GM23338 (cell line): ENCODE measurements around the gene KCTD2. TPM values are rescaled to one million over a fixed set of nuclear protein-coding genes. Genes with fewer than 3 reads are reported as not detected.

Experiments used
- ATAC-seq: fragments of 200-7000 bp; cut with Tn5 transposase; 3 replicates; pipeline ENCODE4 v1.9.1; 2020
- DNase-seq: peaks from one replicate; pipeline ENCODE4 v3.0.0-alpha.2; 2015; ENCODE audit warnings: low spot score
- H2AFZ ChIP-seq: fragments of 200-600 bp; sonication (generic); 2 replicates; pipeline ENCODE4 v1.8.0; 2016; ENCODE audit warnings: antibody characterized with exemption, mild to moderate bottlenecking, moderate library complexity
- H3F3A ChIP-seq: fragments of 200-600 bp; sonication (generic); replicated peaks from 2 replicates; pipeline ENCODE4 v1.8.0; 2017; ENCODE audit warnings: antibody characterized with exemption, mixed run types, low read depth
- H3K27ac ChIP-seq: fragments of 200-600 bp; sonication (generic); 2 replicates; pipeline ENCODE4 v1.6.1; 2016; ENCODE audit warnings: low read depth
- H3K27me3 ChIP-seq: fragments of 200-600 bp; sonication (generic); 2 replicates; pipeline ENCODE4 v1.8.0; 2016; ENCODE audit warnings: mild to moderate bottlenecking, mixed run types, moderate library complexity; ENCODE audit not compliant: insufficient read depth
- H3K36me3 ChIP-seq: fragments of 200-600 bp; sonication (generic); 2 replicates; pipeline ENCODE4 v1.8.0; 2016; ENCODE audit warnings: mild to moderate bottlenecking; ENCODE audit not compliant: insufficient read depth
- H3K4me1 ChIP-seq: fragments of 200-600 bp; sonication (generic); 2 replicates; pipeline ENCODE4 v1.8.0; 2016; ENCODE audit warnings: mild to moderate bottlenecking, moderate library complexity; ENCODE audit not compliant: insufficient read depth
- H3K4me2 ChIP-seq: fragments of 200-600 bp; sonication (generic); 2 replicates; pipeline ENCODE4 v1.7.1; 2017; ENCODE audit warnings: mixed run types
- H3K4me3 ChIP-seq: fragments of 200-600 bp; sonication (generic); 2 replicates; pipeline ENCODE4 v1.6.1; 2016; ENCODE audit warnings: mixed run types
- H3K79me2 ChIP-seq: fragments of 200-600 bp; sonication (generic); replicated peaks from 2 replicates; pipeline ENCODE4 v1.8.0; 2017; ENCODE audit warnings: mild to moderate bottlenecking; ENCODE audit not compliant: insufficient read depth
- H3K9me2 ChIP-seq: fragments of 200-600 bp; sonication (generic); 2 replicates; pipeline ENCODE4 v1.8.0; 2017; ENCODE audit not compliant: insufficient read depth
- H4K20me1 ChIP-seq: fragments of 200-600 bp; sonication (generic); replicated peaks from 2 replicates; pipeline ENCODE4 v1.8.0; 2017; ENCODE audit warnings: mild to moderate bottlenecking; ENCODE audit not compliant: insufficient read depth
- H3K27ac Mint-ChIP-seq: 2 replicates; pipeline ENCODE4 v1.8.0; 2020; ENCODE audit warnings: inconsistent platforms, mild to moderate bottlenecking, moderate library complexity, mixed read lengths
- H3K27me3 Mint-ChIP-seq: 3 replicates; pipeline ENCODE4 v1.8.0; 2022; ENCODE audit warnings: low read depth, mild to moderate bottlenecking, moderate library complexity, mixed read lengths, inconsistent platforms; ENCODE audit not compliant: insufficient read depth, poor library complexity
- H3K36me3 Mint-ChIP-seq: 3 replicates; pipeline ENCODE4 v1.8.0; 2021; ENCODE audit warnings: low read depth, mild to moderate bottlenecking, inconsistent platforms, moderate library complexity, mixed read lengths
- H3K4me1 Mint-ChIP-seq: 3 replicates; pipeline ENCODE4 v1.8.0; 2020; ENCODE audit warnings: mild to moderate bottlenecking, inconsistent platforms, mixed read lengths
- H3K4me3 Mint-ChIP-seq: 3 replicates; pipeline ENCODE4 v1.8.0; 2021; ENCODE audit warnings: moderate library complexity, mild to moderate bottlenecking, inconsistent platforms, mixed read lengths
- H3K9me3 Mint-ChIP-seq: 3 replicates; pipeline ENCODE4 v1.8.0; 2020; ENCODE audit warnings: moderate library complexity, mild to moderate bottlenecking, inconsistent platforms, mixed read lengths
- CTCF ChIP-seq, 2 experiments: fragments of 200-600 bp in 1 of 2; sonication (generic) in 1 of 2; conservative IDR thresholded peaks; 2 replicates each; pipeline versions ENCODE4 v1.5.1 to v1.6.1; 2016 to 2017; ENCODE audit warnings: antibody characterized with exemption in 2 of 2, low read depth in 2 of 2, mild to moderate bottlenecking in 2 of 2, moderate library complexity in 1 of 2
- ETS1 ChIP-seq: IDR thresholded peaks from 2 replicates; pipeline ENCODE4 v1.6.1; 2016; ENCODE audit warnings: antibody characterized with exemption
- EZH2 ChIP-seq: fragments of 200-600 bp; sonication (generic); IDR thresholded peaks from one replicate; pipeline ENCODE4 v1.8.0; 2017; ENCODE audit warnings: antibody characterized with exemption, mild to moderate bottlenecking, low read depth; ENCODE audit not compliant: unreplicated experiment
- EZH2phosphoT487 ChIP-seq: fragments of 200-600 bp; sonication (generic); IDR thresholded peaks from one replicate; pipeline ENCODE4 v1.8.1; 2018; ENCODE audit warnings: antibody characterized with exemption; ENCODE audit not compliant: unreplicated experiment
- JUNB ChIP-seq: IDR thresholded peaks from one replicate; pipeline ENCODE4 v1.6.1; 2016; ENCODE audit warnings: antibody characterized with exemption; ENCODE audit not compliant: unreplicated experiment
- NANOG ChIP-seq: IDR thresholded peaks from 2 replicates; pipeline ENCODE4 v1.6.1; 2016; ENCODE audit warnings: antibody characterized with exemption, borderline replicate concordance
- POLR2AphosphoS5 ChIP-seq: IDR thresholded peaks from 2 replicates; pipeline ENCODE4 v1.6.1; 2016; ENCODE audit warnings: antibody characterized with exemption, low read depth
- STAT1 ChIP-seq: IDR thresholded peaks from one replicate; pipeline ENCODE4 v1.6.1; 2016; ENCODE audit warnings: antibody characterized with exemption; ENCODE audit not compliant: unreplicated experiment
- ZNF114 ChIP-seq: fragments of 250-450 bp; sonication (Bioruptor Pico); IDR thresholded peaks from 2 replicates; pipeline ENCODE4 v1.5.0; 2020; ENCODE audit warnings: mild to moderate bottlenecking, moderate library complexity
- ZNF462 ChIP-seq: fragments of 250-450 bp; sonication (Bioruptor Pico); IDR thresholded peaks from 2 replicates; pipeline ENCODE4 v1.5.0; 2020; ENCODE audit warnings: mild to moderate bottlenecking, moderate library complexity
- polyA plus RNA-seq: library from polyadenylated mRNA; unstranded; fragments of >200 nt; fragmentation: Nextera tagmentation; extraction: Ambion mirVana; gene quantifications from 2 replicates; pipeline ENCODE4 v1.2.1, GENCODE V29; 2016
- total RNA-seq: library from RNA; depleted of rRNA; stranded (reverse); fragments of >200 nt; shearing (Covaris generic); gene quantifications from 2 replicates; pipeline ENCODE4 v1.2.3, GENCODE V29; 2014

The KCTD2 gene
- total and polyA plus RNA-seq, 2 experiments from 2014 or later, result 7.4 to 30.0 TPM

- Mint-ChIP-seq H3K4me1 (peaks cover 6% of the 10 kb centered on the region; the same call in 2 of the 3 replicates), H3K27me3 (peaks cover 22% of the 10 kb centered on the region), H3K9me3 (peaks cover 55% of the 10 kb centered on the region), H3K36me3 (peaks cover 19% of the 10 kb centered on the region), H3K27ac (no peak overlapping the region), H3K4me3 (no peak overlapping the region)
- Histone ChIP-seq H3K36me3 (no peaks in the 10 kb centered on the region; the same call in 1 of the 2 replicates), H2AFZ (no peak overlapping the region), H3K27me3 (peaks cover 5% of the 10 kb centered on the region; the same call in 1 of the 2 replicates), H4K20me1 (no peaks in the 10 kb centered on the region), H3F3A (0 out of 2 replicates have a peak, but pooled peaks cover 7% of the 10 kb centered on the region), H3K79me2 (no peaks in the 10 kb centered on the region), H3K9me2 (no peaks in the 10 kb centered on the region), H3K4me3 (no peak overlapping the region), H3K4me1 (no peaks in the 10 kb centered on the region; the same call in 1 of the 2 replicates), H3K27ac (no peak overlapping the region), H3K4me2 (no peak overlapping the region)
- DNase-seq (no peak), ATAC-seq (no peak)
- TF ChIP-seq POLR2AphosphoS5 (no peak), CTCF (conservative IDR thresholded peaks at IDR 0.05; ENCODE audit: low read depth in 2 of 2) (no peak), ETS1 (no peak), JUNB (no peak), EZH2 (no peak), ZNF462 (CRISPR knock-in tag) (no peak), EZH2phosphoT487 (no peak), NANOG (no peak), STAT1 (no peak), ZNF114 (no peak)
These were observed 16.9 kb upstream of the KCTD2 start for GRCh38 chr17:75030161-75030560.
